ENCODE results near the gene PYGB.
A peak's percentile ranks its signal among the peaks of the same experiment; 100 is the strongest.

The PYGB gene

GRCh38 chr20:25271486-25272222 lies 23.8 kb downstream of the PYGB start:
- DNase-seq, result no peak

GRCh38 chr20:25272223-25273000 lies 24.5 kb downstream of the PYGB start:
- DNase-seq, result no peak

- no peak for DNase-seq
Measured at GRCh38 chr20:25273046-25273445, 25.2 kb downstream of the PYGB start.

GRCh38 chr20:25273541-25274358 lies 25.9 kb downstream of the PYGB start:
- no peak for DNase-seq

- DNase-seq, result no peak
Measured at GRCh38 chr20:25274481-25274880, 26.6 kb downstream of the PYGB start.

- no peak for DNase-seq
Measured at GRCh38 chr20:25274891-25275812, 27.3 kb downstream of the PYGB start.

GRCh38 chr20:25275813-25276532 lies 28.1 kb downstream of the PYGB start:
- DNase-seq, result no peak

- DNase-seq, result no peak
Measured at GRCh38 chr20:25276533-25277050, 28.7 kb downstream of the PYGB start.

GRCh38 chr20:25277051-25277801 lies 29.3 kb downstream of the PYGB start:
- no peak for DNase-seq

GRCh38 chr20:25277941-25278521 lies 30.1 kb downstream of the PYGB start:
- no peak for DNase-seq

- DNase-seq, result no peak
Measured at GRCh38 chr20:25278636-25279361, 30.9 kb downstream of the PYGB start.

- no peak for DNase-seq
Measured at GRCh38 chr20:25279403-25279802, 31.5 kb downstream of the PYGB start.

GRCh38 chr20:25280051-25280573 lies 32.2 kb downstream of the PYGB start:
- DNase-seq, result no peak

GRCh38 chr20:25280574-25281535 lies 33.0 kb downstream of the PYGB start:
- no peak for DNase-seq

- peak; percentile 51 for DNase-seq
Measured at GRCh38 chr20:25281541-25281991, 33.7 kb downstream of the PYGB start.

GRCh38 chr20:25282034-25282781 lies 34.3 kb downstream of the PYGB start:
- DNase-seq, result no peak

GRCh38 chr20:25282796-25283195 lies 34.9 kb downstream of the PYGB start:
- DNase-seq, result no peak
